Memory B cell (primary cell): Measurements from ENCODE around the gene PDZD11.
A peak's percentile ranks its signal among the peaks of the same experiment; 100 is the strongest.
"Not testable (repeated sequence)": the region's sequence is repeated elsewhere in the genome, so short reads cannot be mapped to it uniquely, and the experiment has no call there.

Experiments used
- ATAC-seq: fragments of 150-1000 bp; cut with Tn5 transposase; 2 replicates; pipeline ENCODE4 v1.10.0; 2021; ENCODE audit warnings: low read depth, mild to moderate bottlenecking, moderate library complexity
- DNase-seq, 2 donors: peaks; one replicate each; pipeline ENCODE4 v3.0.0; 2022; ENCODE audit warnings: low spot score in 2 of 2
- H3K27ac Mint-ChIP-seq: one replicate; pipeline ENCODE4 v1.8.0; 2022; ENCODE audit warnings: mild to moderate bottlenecking, moderate library complexity, mixed read lengths
- H3K27me3 Mint-ChIP-seq: one replicate; pipeline ENCODE4 v1.8.0; 2022; ENCODE audit warnings: mixed read lengths
- H3K36me3 Mint-ChIP-seq: one replicate; pipeline ENCODE4 v1.8.0; 2022; ENCODE audit warnings: mild to moderate bottlenecking, mixed read lengths
- H3K4me1 Mint-ChIP-seq: one replicate; pipeline ENCODE4 v1.8.0; 2022; ENCODE audit warnings: mixed read lengths
- H3K4me3 Mint-ChIP-seq: one replicate; pipeline ENCODE4 v1.8.0; 2022; ENCODE audit warnings: mild to moderate bottlenecking, moderate library complexity, mixed read lengths
- H3K9me3 Mint-ChIP-seq: one replicate; pipeline ENCODE4 v1.8.0; 2022; ENCODE audit warnings: mixed read lengths

The PDZD11 gene, protein sequence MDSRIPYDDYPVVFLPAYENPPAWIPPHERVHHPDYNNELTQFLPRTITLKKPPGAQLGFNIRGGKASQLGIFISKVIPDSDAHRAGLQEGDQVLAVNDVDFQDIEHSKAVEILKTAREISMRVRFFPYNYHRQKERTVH

DNA sequence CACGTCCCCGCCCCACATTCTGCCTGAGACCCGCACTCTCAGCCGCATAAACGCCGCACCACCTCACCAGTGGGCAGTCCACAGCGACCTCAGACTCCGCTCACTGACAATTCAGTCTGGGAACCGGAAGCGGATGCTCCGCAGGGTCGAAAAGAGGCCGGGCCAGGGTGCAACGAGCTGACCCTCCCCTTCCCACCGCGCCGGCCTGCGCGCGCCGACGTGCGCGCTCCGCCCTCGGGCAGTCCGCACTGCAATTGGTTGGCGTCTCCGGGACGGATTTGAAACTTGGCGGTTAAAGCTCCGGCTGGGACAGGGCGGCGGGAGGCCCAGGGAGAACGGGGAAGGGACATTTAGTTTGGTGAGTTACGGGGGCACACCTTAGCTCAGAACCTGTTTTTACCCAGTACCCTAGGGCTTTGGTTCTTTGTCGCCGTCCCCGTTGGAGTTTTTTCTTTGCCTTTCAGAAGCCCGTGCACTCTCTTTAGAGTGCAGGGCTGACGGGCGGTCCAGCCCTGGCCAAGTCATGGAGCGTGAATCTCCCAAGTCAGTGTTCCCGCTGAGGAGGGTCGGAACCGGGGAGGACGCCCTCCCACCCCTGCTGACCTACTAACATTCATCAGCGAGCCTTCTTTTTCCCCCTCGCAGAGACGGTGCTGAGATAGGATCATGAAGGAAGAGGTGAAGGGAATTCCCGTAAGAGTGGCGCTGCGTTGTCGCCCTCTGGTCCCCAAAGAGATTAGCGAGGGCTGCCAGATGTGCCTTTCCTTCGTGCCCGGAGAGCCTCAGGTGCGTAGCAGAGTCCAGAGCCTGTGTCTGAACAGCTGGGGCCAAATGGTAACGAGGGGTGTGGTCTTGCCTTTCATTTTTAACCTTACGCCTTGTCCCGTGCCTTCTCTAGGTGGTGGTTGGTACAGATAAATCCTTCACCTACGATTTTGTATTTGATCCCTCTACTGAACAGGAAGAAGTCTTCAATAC, at the start of gene PDZD11, which contains the start of gene KIF4A:
Gene PDZD11, minus strand, starts transcription at position 135 of the 978 bp plus-strand sequence. CDS start 586 bp downstream, outside the sequence.
Gene KIF4A, plus strand, starts transcription at position 312 of the 978 bp plus-strand sequence. Its CDS starts 355 bp downstream, at position 667.
- peak; percentile 97 for ATAC-seq
- no peaks in the 10 kb centered on the region for H3K9me3 Mint-ChIP-seq
- H3K4me1 Mint-ChIP-seq = no peaks in the 10 kb centered on the region
- H3K27ac Mint-ChIP-seq = peak within 1 kb of the TSS; percentile 41
- H3K4me3 Mint-ChIP-seq = peak within 1 kb of the TSS; percentile 85
- peak; percentile 34 to 41 for DNase-seq
- H3K36me3 Mint-ChIP-seq = peaks cover 11% of the 10 kb centered on the region
- H3K27me3 Mint-ChIP-seq = no peaks in the 10 kb centered on the region

DNA sequence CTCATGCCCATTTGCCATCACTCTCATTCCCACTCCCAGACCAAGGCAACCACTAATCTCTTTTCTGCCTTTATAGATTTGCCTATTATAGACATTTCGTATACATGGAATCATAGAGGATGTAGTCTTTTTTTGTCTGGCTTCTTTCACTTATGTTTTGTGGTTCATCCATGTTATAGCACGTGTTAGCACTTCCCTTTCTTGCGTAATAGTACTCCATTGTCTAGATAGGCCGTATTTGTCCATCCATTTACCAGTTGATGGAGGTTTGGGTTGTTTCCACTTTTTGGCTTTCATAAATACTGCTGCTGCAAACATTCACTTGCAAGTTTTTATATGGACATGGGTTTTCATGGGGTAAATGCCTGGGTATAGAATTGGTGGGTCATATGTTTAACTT, 48.6 kb upstream of the PDZD11 start:
- ATAC-seq (no peak), DNase-seq (no peak)
- H3K27me3 Mint-ChIP-seq = no peaks in the 10 kb centered on the region
- no peak overlapping the region for H3K4me3 Mint-ChIP-seq
- H3K4me1 Mint-ChIP-seq = peaks cover 5% of the 10 kb centered on the region
- H3K36me3 Mint-ChIP-seq = no peaks in the 10 kb centered on the region
- no peaks in the 10 kb centered on the region for H3K9me3 Mint-ChIP-seq
- H3K27ac Mint-ChIP-seq = no peak overlapping the region

GRCh38 chrX:70336767-70337166, 47.0 kb upstream of the PDZD11 start:
- no peak for DNase-seq
- ATAC-seq = peak; percentile 60
- no peaks in the 10 kb centered on the region for H3K9me3 Mint-ChIP-seq
- no peaks in the 10 kb centered on the region for H3K27me3 Mint-ChIP-seq
- no peaks in the 10 kb centered on the region for H3K36me3 Mint-ChIP-seq
- no peak overlapping the region for H3K4me3 Mint-ChIP-seq
- peaks cover 5% of the 10 kb centered on the region for H3K4me1 Mint-ChIP-seq
- H3K27ac Mint-ChIP-seq = no peak overlapping the region

GRCh38 chrX:70332600-70332999, 42.9 kb upstream of the PDZD11 start:
- no peaks in the 10 kb centered on the region for H3K27me3 Mint-ChIP-seq
- DNase-seq = no peak
- no peak overlapping the region for H3K4me3 Mint-ChIP-seq
- ATAC-seq = no peak
- no peak overlapping the region for H3K27ac Mint-ChIP-seq
- no peaks in the 10 kb centered on the region for H3K36me3 Mint-ChIP-seq
- H3K4me1 Mint-ChIP-seq = peaks cover 5% of the 10 kb centered on the region
- no peaks in the 10 kb centered on the region for H3K9me3 Mint-ChIP-seq

- H3K27me3 Mint-ChIP-seq = no peaks in the 10 kb centered on the region
- no peak overlapping the region for H3K27ac Mint-ChIP-seq
Measured at GRCh38 chrX:70331161-70331560, 41.4 kb upstream of the PDZD11 start.

GRCh38 chrX:70324326-70324725, 34.6 kb upstream of the PDZD11 start:
- no peaks in the 10 kb centered on the region for H3K9me3 Mint-ChIP-seq
- H3K27me3 Mint-ChIP-seq = no peaks in the 10 kb centered on the region
- no peaks in the 10 kb centered on the region for H3K4me1 Mint-ChIP-seq
- no peak overlapping the region for H3K4me3 Mint-ChIP-seq
- H3K27ac Mint-ChIP-seq = no peak overlapping the region
- DNase-seq (no peak), ATAC-seq (no peak)
- H3K36me3 Mint-ChIP-seq = no peaks in the 10 kb centered on the region

More at GRCh38 chrX:70331161-70331560, 41.4 kb upstream of the PDZD11 start:
- ATAC-seq (no peak), DNase-seq (no peak)
- Mint-ChIP-seq H3K36me3 (no peaks in the 10 kb centered on the region), H3K4me3 (no peak overlapping the region), H3K9me3 (no peaks in the 10 kb centered on the region), H3K4me1 (no peaks in the 10 kb centered on the region)

DNA sequence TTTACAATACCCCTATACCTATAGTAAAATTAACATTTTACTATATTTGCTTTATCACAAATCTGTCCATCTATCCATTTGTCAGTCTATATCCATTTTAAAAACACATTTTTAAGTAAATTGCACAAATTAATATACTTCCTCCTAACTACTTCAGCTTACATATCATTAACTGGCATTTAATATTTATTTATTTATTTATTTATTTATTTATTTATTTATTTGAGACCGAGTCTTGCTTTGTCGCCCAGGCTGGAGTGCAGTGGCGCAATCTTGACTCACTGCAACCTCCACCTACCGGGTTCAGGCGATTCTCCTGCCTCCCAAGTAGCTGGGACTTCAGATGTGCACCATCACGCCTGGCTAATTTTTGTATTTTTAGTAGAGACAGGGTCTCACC, 33.9 kb upstream of the PDZD11 start:
- not testable (repeated sequence) for H3K27me3 Mint-ChIP-seq, H3K27ac Mint-ChIP-seq, H3K36me3 Mint-ChIP-seq

DNA sequence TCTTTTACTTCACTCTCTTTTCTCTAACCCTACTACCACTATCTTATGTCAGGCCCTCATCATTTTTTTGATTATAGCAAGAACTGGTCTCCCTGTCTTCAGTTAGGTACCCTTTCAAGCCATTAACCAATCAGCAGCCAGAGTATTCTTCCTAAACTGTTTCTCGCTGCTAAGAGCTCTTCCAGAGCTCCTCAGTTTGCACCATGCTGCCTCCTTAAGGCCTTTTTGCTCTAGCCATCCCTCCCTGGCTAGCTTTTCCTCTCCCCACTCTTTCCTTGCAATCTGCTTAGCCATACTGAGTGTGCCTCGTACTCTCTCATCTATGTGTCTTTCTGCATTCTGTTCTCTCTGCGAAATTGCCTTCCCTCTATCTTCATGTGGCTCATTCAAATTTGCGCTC, 33.1 kb upstream of the PDZD11 start:
- no peaks in the 10 kb centered on the region for H3K27me3 Mint-ChIP-seq
- no peak overlapping the region for H3K4me3 Mint-ChIP-seq
- H3K9me3 Mint-ChIP-seq = no peaks in the 10 kb centered on the region
- ATAC-seq (no peak), DNase-seq (no peak)
- no peak overlapping the region for H3K27ac Mint-ChIP-seq
- H3K36me3 Mint-ChIP-seq = no peaks in the 10 kb centered on the region
- H3K4me1 Mint-ChIP-seq = no peaks in the 10 kb centered on the region

More for the DNA sequence above, 33.9 kb upstream of the PDZD11 start:
- not testable (repeated sequence) for DNase-seq, ATAC-seq, H3K4me3 Mint-ChIP-seq, H3K9me3 Mint-ChIP-seq, H3K4me1 Mint-ChIP-seq

- no peaks in the 10 kb centered on the region for H3K4me1 Mint-ChIP-seq
- ATAC-seq (no peak), DNase-seq (no peak)
- H3K4me3 Mint-ChIP-seq = no peak overlapping the region
- H3K27me3 Mint-ChIP-seq = no peaks in the 10 kb centered on the region
- H3K36me3 Mint-ChIP-seq = no peaks in the 10 kb centered on the region
- H3K27ac Mint-ChIP-seq = no peak overlapping the region
- peaks cover 2% of the 10 kb centered on the region for H3K9me3 Mint-ChIP-seq
Measured at GRCh38 chrX:70313503-70313902, 23.8 kb upstream of the PDZD11 start.

- Mint-ChIP-seq H3K27ac (peak overlapping the region; percentile 20), H3K36me3 (no peaks in the 10 kb centered on the region), H3K27me3 (no peaks in the 10 kb centered on the region), H3K9me3 (no peaks in the 10 kb centered on the region), H3K4me1 (no peaks in the 10 kb centered on the region), H3K4me3 (no peak overlapping the region)
- DNase-seq (no peak), ATAC-seq (no peak)
Measured at GRCh38 chrX:70301716-70302115, 12.0 kb upstream of the PDZD11 start.

DNA sequence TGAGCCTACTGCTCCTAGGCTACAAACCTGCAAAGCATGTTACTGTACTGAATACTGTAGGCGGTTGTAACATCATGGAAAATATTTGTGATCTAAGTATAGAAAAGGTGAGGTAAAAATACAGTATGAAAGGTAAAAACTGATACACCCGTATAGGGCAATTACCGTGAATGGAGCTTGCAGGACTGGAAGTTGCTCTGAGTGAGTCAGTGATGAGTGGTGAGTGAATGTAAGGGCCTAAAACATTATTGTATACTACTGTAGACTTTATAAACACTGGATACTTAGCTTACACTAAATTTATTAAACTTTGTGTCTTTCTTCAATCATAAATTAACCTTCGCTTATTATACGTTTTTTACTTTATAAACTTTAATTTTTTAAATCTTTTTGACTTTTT, 3.9 kb upstream of the PDZD11 start:
- no peaks in the 10 kb centered on the region for H3K36me3 Mint-ChIP-seq
- H3K27me3 Mint-ChIP-seq = no peaks in the 10 kb centered on the region
- no peaks in the 10 kb centered on the region for H3K9me3 Mint-ChIP-seq
- H3K4me3 Mint-ChIP-seq = no peak overlapping the region
- H3K27ac Mint-ChIP-seq = no peak overlapping the region
- DNase-seq = no peak
- no peaks in the 10 kb centered on the region for H3K4me1 Mint-ChIP-seq
- no peak for ATAC-seq

DNA sequence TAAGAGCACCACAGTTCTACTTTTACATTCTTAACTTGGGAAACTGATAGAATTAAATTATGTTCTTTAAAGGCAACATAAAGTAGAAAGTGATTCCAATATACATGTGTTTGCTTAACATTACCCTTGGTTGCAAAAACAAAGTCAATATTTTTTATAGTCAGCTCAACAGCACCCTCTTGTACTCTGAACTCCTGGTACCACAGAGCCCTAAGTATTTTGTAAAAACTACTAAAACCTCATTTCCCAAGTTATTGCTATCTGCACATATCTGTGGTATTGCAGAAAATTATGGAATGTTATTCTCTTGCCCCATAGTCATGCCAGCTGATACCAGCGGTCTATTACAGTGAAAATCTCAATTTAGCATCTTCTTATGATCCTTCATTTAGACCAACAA, 3.1 kb upstream of the PDZD11 start:
- Mint-ChIP-seq H3K4me1 (no peaks in the 10 kb centered on the region), H3K4me3 (no peak overlapping the region), H3K9me3 (no peaks in the 10 kb centered on the region), H3K27ac (no peak overlapping the region), H3K27me3 (no peaks in the 10 kb centered on the region), H3K36me3 (no peaks in the 10 kb centered on the region)
- DNase-seq (no peak), ATAC-seq (no peak)

DNA sequence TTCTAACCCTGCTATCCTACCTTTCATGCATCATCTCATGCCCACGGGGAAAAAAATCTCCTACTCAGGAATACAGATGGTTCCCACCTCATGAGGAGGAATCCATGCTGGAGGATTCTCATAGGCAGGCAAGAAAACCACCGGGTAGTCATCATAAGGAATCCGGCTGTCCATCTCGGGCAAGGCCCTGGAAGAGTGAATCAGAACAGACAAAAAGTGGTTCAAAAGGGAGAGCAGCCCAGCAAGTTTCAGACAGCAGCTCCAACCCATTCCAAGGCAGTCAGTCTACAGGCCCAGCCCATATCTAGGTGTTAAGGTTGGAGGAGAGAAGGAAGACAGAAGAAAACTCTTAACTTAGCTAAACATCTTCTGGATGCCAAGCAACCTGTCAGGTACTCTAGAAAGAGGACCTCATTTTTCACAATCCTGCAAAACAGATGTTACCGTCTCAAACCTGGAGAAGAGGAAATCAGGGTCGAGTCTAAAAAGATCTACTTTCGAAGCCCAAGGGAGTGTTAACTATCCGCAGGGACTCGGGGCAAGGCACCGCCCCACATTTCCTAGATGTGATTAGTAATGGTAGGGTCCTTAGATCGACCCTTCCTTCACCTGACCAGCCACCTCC, 447 bp downstream of the PDZD11 start:
- Mint-ChIP-seq H3K4me1 (no peaks in the 10 kb centered on the region), H3K27me3 (no peaks in the 10 kb centered on the region), H3K9me3 (no peaks in the 10 kb centered on the region), H3K4me3 (peak overlapping the region; percentile 85), H3K36me3 (peaks cover 13% of the 10 kb centered on the region), H3K27ac (peak overlapping the region; percentile 41)
- DNase-seq (no peak), ATAC-seq (no peak)

DNA sequence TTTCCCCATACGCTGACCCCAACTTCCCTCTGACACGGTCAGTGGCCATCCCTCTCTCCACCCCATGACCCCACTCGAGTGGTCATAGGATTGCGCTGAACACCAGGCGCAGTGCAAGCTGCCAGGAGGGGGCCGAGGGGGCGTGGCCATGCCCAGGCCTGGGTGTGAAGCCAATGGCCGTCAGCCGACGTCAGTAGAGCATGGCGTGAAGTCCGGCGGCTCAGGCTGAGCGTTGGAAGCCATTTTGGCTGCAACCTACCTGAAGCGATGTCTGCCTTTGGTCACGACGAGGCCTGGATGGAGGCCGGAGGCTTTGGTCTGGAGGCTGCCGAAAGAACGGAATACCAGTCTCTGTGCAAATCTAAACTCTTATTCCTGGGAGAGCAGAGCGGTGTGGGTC, 7.8 kb downstream of the PDZD11 start, which contains the start of gene RAB41:
Gene RAB41, plus strand, starts transcription at position 222 of the 400 bp plus-strand sequence. Its CDS starts 46 bp downstream, at position 268.
- H3K27ac Mint-ChIP-seq = no peak within 1 kb of the TSS

More for the DNA sequence above, 7.8 kb downstream of the PDZD11 start, which contains the start of gene RAB41:
- Mint-ChIP-seq H3K4me1 (no peaks in the 10 kb centered on the region), H3K9me3 (no peaks in the 10 kb centered on the region), H3K27me3 (no peaks in the 10 kb centered on the region), H3K4me3 (no peak within 1 kb of the TSS), H3K36me3 (peaks cover 29% of the 10 kb centered on the region)
- no peak for ATAC-seq
- DNase-seq = no peak
